ENCODE measurements around the gene CNKSR2. TPM values are rescaled to one million over a fixed set of nuclear protein-coding genes. Genes with fewer than 3 reads are reported as not detected.

CNKSR2 gene
- polyA plus RNA-seq, 2 donors: 0.07 to 0.10 TPM

- Histone ChIP-seq H3K27me3 (ENCODE audit: control insufficient read depth in 1 of 2, insufficient read depth in 2 of 2, low read length in 2 of 2) (peaks cover 0 to 4% of the 10 kb centered on the region in 2 donors), H3K4me1 (ENCODE audit: control insufficient read depth in 2 of 2, insufficient read depth in 2 of 2, low read length in 1 of 2) (no peaks in the 10 kb centered on the region), H3K9me3 (ENCODE audit: control insufficient read depth in 2 of 2, insufficient read depth in 1 of 2, low read depth in 1 of 2, low read length in 1 of 2) (no peaks in the 10 kb centered on the region), H3K4me3 (ENCODE audit: low read depth in 1 of 2, low read length in 2 of 2) (no peak overlapping the region), H3K36me3 (ENCODE audit: control insufficient read depth in 2 of 2, insufficient read depth in 2 of 2, low read length in 1 of 2) (no peaks in the 10 kb centered on the region), H3K27ac (ENCODE audit: low read depth in 2 of 2, low read length in 1 of 2) (no peak overlapping the region)
- WGBS, 2 donors: 60 to 75% methylated on average over 1 of the region's 1 CpG
Measured at GRCh38 chrX:21379991-21380390, 5.8 kb downstream of the CNKSR2 start.

GRCh38 chrX:21382715-21383114 lies 8.5 kb downstream of the CNKSR2 start:
- Histone ChIP-seq H3K9me3 (ENCODE audit: control insufficient read depth in 2 of 2, insufficient read depth in 1 of 2, low read depth in 1 of 2, low read length in 1 of 2) (no peaks in the 10 kb centered on the region), H3K27me3 (ENCODE audit: control insufficient read depth in 1 of 2, insufficient read depth in 2 of 2, low read length in 2 of 2) (no peaks in the 10 kb centered on the region), H3K4me1 (ENCODE audit: control insufficient read depth in 2 of 2, insufficient read depth in 2 of 2, low read length in 1 of 2) (no peaks in the 10 kb centered on the region), H3K36me3 (ENCODE audit: control insufficient read depth in 2 of 2, insufficient read depth in 2 of 2, low read length in 1 of 2) (no peaks in the 10 kb centered on the region), H3K4me3 (ENCODE audit: low read depth in 1 of 2, low read length in 2 of 2) (no peak overlapping the region), H3K27ac (ENCODE audit: low read depth in 2 of 2, low read length in 1 of 2) (no peak overlapping the region)
- 50 to 54% methylated on average over 2 of the region's 2 CpGs for WGBS, 2 donors

DNA sequence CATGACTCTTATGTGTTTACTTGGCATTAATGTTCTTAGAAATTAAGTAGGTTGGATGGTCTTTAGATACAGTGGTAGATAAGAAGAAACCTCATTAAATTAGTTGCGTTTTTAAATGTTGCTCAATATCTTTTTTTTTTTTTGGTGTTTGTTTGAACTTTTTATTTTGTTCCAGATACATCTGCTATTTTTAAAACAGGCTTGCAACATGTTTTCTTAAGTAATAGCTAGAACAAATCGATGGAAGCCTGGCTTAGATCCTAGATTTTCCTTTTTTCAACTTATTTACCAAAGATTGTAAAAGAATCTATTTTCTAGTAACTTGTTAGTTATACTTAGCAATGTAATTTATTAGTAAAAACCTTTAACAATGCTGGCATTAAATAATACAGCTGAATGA lies 9.3 kb downstream of the CNKSR2 start:
- Histone ChIP-seq H3K27me3 (ENCODE audit: control insufficient read depth in 1 of 2, insufficient read depth in 2 of 2, low read length in 2 of 2) (no peaks in the 10 kb centered on the region), H3K4me3 (ENCODE audit: low read depth in 1 of 2, low read length in 2 of 2) (no peak overlapping the region), H3K9me3 (ENCODE audit: control insufficient read depth in 2 of 2, insufficient read depth in 1 of 2, low read depth in 1 of 2, low read length in 1 of 2) (no peaks in the 10 kb centered on the region), H3K4me1 (ENCODE audit: control insufficient read depth in 2 of 2, insufficient read depth in 2 of 2, low read length in 1 of 2) (no peaks in the 10 kb centered on the region), H3K36me3 (ENCODE audit: control insufficient read depth in 2 of 2, insufficient read depth in 2 of 2, low read length in 1 of 2) (no peaks in the 10 kb centered on the region), H3K27ac (ENCODE audit: low read depth in 2 of 2, low read length in 1 of 2) (no peak overlapping the region)
- WGBS, 2 donors: 43 to 52% methylated on average over 2 of the region's 2 CpGs

DNA sequence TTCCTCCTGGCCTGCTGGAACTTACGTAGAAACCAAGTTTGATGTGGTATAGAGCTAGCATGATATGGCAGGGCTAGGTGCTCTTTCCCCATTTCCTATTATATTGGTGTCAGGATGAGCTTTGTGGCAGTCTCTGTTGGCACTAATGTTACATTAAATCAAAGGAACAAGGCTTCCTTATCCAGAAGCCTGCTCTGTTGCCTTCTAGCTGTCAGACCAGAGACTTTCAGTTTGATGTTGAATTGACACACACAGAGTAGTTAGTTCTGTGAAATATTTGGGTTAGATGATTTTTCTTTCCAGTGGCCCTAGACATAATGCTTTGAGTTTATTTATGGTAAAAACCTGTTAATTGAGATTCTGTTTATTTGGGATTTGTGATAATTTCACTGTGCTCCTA lies 10.0 kb downstream of the CNKSR2 start:
- Histone ChIP-seq H3K4me3 (ENCODE audit: low read depth in 1 of 2, low read length in 2 of 2) (no peak overlapping the region), H3K36me3 (ENCODE audit: control insufficient read depth in 2 of 2, insufficient read depth in 2 of 2, low read length in 1 of 2) (no peaks in the 10 kb centered on the region), H3K27ac (ENCODE audit: low read depth in 2 of 2, low read length in 1 of 2) (no peak overlapping the region), H3K27me3 (ENCODE audit: control insufficient read depth in 1 of 2, insufficient read depth in 2 of 2, low read length in 2 of 2) (no peaks in the 10 kb centered on the region), H3K4me1 (ENCODE audit: control insufficient read depth in 2 of 2, insufficient read depth in 2 of 2, low read length in 1 of 2) (no peaks in the 10 kb centered on the region), H3K9me3 (ENCODE audit: control insufficient read depth in 2 of 2, insufficient read depth in 1 of 2, low read depth in 1 of 2, low read length in 1 of 2) (no peaks in the 10 kb centered on the region)
- WGBS, 2 donors: 90 to 96% methylated on average over 1 of the region's 1 CpG

DNA sequence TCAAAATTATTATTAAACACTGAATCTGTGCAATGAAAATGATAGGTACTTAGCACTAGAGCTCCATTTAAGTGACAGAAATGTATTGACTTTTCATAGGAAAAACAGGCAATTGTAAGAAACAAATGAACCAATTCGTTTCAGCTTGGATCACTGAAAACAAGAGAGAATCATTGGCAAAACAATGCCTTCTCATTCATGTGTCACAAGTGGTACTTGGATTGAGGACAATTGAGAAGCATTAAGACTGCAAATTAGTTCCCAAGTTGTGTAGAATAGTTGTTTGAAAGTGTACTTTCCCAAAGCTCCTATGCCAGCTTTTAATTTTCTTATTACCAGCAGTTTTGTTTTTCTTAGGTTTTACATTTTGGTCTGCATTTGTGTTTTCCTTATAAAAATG lies 20.6 kb downstream of the CNKSR2 start:
- no peaks in the 10 kb centered on the region for H3K4me1 ChIP-seq (ENCODE audit: control insufficient read depth in 2 of 2, insufficient read depth in 2 of 2, low read length in 1 of 2)

GRCh38 chrX:21398426-21398825 lies 24.2 kb downstream of the CNKSR2 start:
- 60 to 80% methylated on average over 3 of the region's 3 CpGs for WGBS, 2 donors

More for the DNA sequence above, 20.6 kb downstream of the CNKSR2 start:
- H3K27me3 ChIP-seq (ENCODE audit: control insufficient read depth in 1 of 2, insufficient read depth in 2 of 2, low read length in 2 of 2): no peaks in the 10 kb centered on the region
- H3K4me3 ChIP-seq (ENCODE audit: low read depth in 1 of 2, low read length in 2 of 2): no peak overlapping the region
- WGBS, 2 donors: 21 to 36% methylated on average over 1 of the region's 1 CpG
- H3K9me3 ChIP-seq (ENCODE audit: control insufficient read depth in 2 of 2, insufficient read depth in 1 of 2, low read depth in 1 of 2, low read length in 1 of 2): peaks cover 0 to 2% of the 10 kb centered on the region in 2 donors
- H3K36me3 ChIP-seq (ENCODE audit: control insufficient read depth in 2 of 2, insufficient read depth in 2 of 2, low read length in 1 of 2): no peaks in the 10 kb centered on the region
- H3K27ac ChIP-seq (ENCODE audit: low read depth in 2 of 2, low read length in 1 of 2): no peak overlapping the region

DNA sequence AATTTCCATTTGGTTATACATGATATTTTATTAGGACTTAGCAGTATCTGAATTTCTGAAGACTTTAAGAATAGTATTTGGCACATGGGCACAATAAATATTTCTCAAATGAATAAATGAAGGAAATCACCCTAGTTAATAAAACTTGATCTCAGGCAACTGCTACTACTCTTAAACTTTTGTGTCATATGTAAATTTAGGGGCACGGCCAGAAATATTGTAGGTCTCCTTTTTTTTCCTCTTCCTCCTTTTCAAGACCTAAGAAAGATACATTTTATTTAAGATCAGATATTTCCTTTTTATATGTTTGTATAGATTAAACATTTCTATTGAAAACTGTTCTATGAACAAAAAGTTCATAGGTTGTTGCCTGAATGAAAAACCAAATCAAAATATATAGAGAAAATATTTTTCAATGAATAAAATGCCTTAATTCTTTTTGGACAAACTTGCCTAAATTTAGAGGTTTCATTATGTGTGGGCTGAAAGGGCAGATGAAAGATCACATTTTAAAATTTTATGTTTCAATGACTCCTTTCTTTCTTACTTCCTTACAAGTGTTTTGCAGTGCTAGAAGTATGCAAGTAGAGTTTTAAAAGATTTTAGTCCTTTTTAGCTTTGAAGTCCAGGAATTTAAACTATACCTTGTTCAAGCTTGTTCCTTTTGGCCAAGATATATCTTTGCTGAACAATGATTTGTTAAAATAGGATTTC lies 26.3 kb downstream of the CNKSR2 start:
- no peaks in the 10 kb centered on the region for H3K27me3 ChIP-seq (ENCODE audit: control insufficient read depth in 1 of 2, insufficient read depth in 2 of 2, low read length in 2 of 2)
- no peak overlapping the region for H3K27ac ChIP-seq (ENCODE audit: low read depth in 2 of 2, low read length in 1 of 2)
- H3K9me3 ChIP-seq (ENCODE audit: control insufficient read depth in 2 of 2, insufficient read depth in 1 of 2, low read depth in 1 of 2, low read length in 1 of 2): no peaks in the 10 kb centered on the region
- H3K36me3 ChIP-seq (ENCODE audit: control insufficient read depth in 2 of 2, insufficient read depth in 2 of 2, low read length in 1 of 2): no peaks in the 10 kb centered on the region
- no peaks in the 10 kb centered on the region for H3K4me1 ChIP-seq (ENCODE audit: control insufficient read depth in 2 of 2, insufficient read depth in 2 of 2, low read length in 1 of 2)
- H3K4me3 ChIP-seq (ENCODE audit: low read depth in 1 of 2, low read length in 2 of 2): no peak overlapping the region
- WGBS, 2 donors: 68 to 73% methylated on average over 1 of the region's 1 CpG

More at GRCh38 chrX:21398426-21398825, 24.2 kb downstream of the CNKSR2 start:
- Histone ChIP-seq H3K27ac (ENCODE audit: low read depth in 2 of 2, low read length in 1 of 2) (no peak overlapping the region), H3K9me3 (ENCODE audit: control insufficient read depth in 2 of 2, insufficient read depth in 1 of 2, low read depth in 1 of 2, low read length in 1 of 2) (no peaks in the 10 kb centered on the region), H3K4me1 (ENCODE audit: control insufficient read depth in 2 of 2, insufficient read depth in 2 of 2, low read length in 1 of 2) (no peaks in the 10 kb centered on the region), H3K36me3 (ENCODE audit: control insufficient read depth in 2 of 2, insufficient read depth in 2 of 2, low read length in 1 of 2) (no peaks in the 10 kb centered on the region), H3K4me3 (ENCODE audit: low read depth in 1 of 2, low read length in 2 of 2) (no peak overlapping the region), H3K27me3 (ENCODE audit: control insufficient read depth in 1 of 2, insufficient read depth in 2 of 2, low read length in 2 of 2) (no peaks in the 10 kb centered on the region)

- Histone ChIP-seq H3K27me3 (ENCODE audit: control insufficient read depth in 1 of 2, insufficient read depth in 2 of 2, low read length in 2 of 2) (no peaks in the 10 kb centered on the region), H3K27ac (ENCODE audit: low read depth in 2 of 2, low read length in 1 of 2) (no peak overlapping the region), H3K4me3 (ENCODE audit: low read depth in 1 of 2, low read length in 2 of 2) (no peak overlapping the region), H3K4me1 (ENCODE audit: control insufficient read depth in 2 of 2, insufficient read depth in 2 of 2, low read length in 1 of 2) (no peaks in the 10 kb centered on the region), H3K9me3 (ENCODE audit: control insufficient read depth in 2 of 2, insufficient read depth in 1 of 2, low read depth in 1 of 2, low read length in 1 of 2) (no peaks in the 10 kb centered on the region), H3K36me3 (ENCODE audit: control insufficient read depth in 2 of 2, insufficient read depth in 2 of 2, low read length in 1 of 2) (no peaks in the 10 kb centered on the region)
- 18 to 20% methylated on average over 2 of the region's 2 CpGs for WGBS, 2 donors
Measured at GRCh38 chrX:21408307-21408706, 34.1 kb downstream of the CNKSR2 start.

GRCh38 chrX:21408788-21409187 lies 34.6 kb downstream of the CNKSR2 start:
- no peaks in the 10 kb centered on the region for H3K27me3 ChIP-seq (ENCODE audit: control insufficient read depth in 1 of 2, insufficient read depth in 2 of 2, low read length in 2 of 2)
- WGBS, 2 donors: 41 to 44% methylated on average over 1 of the region's 1 CpG

GRCh38 chrX:21412029-21412428 lies 37.8 kb downstream of the CNKSR2 start:
- Histone ChIP-seq H3K9me3 (ENCODE audit: control insufficient read depth in 2 of 2, insufficient read depth in 1 of 2, low read depth in 1 of 2, low read length in 1 of 2) (no peaks in the 10 kb centered on the region), H3K36me3 (ENCODE audit: control insufficient read depth in 2 of 2, insufficient read depth in 2 of 2, low read length in 1 of 2) (no peaks in the 10 kb centered on the region), H3K4me3 (ENCODE audit: low read depth in 1 of 2, low read length in 2 of 2) (no peak overlapping the region), H3K27ac (ENCODE audit: low read depth in 2 of 2, low read length in 1 of 2) (no peak overlapping the region), H3K27me3 (ENCODE audit: control insufficient read depth in 1 of 2, insufficient read depth in 2 of 2, low read length in 2 of 2) (no peaks in the 10 kb centered on the region), H3K4me1 (ENCODE audit: control insufficient read depth in 2 of 2, insufficient read depth in 2 of 2, low read length in 1 of 2) (no peaks in the 10 kb centered on the region)
- 18 to 33% methylated on average over 3 of the region's 3 CpGs for WGBS, 2 donors

More at GRCh38 chrX:21408788-21409187, 34.6 kb downstream of the CNKSR2 start:
- Histone ChIP-seq H3K9me3 (ENCODE audit: control insufficient read depth in 2 of 2, insufficient read depth in 1 of 2, low read depth in 1 of 2, low read length in 1 of 2) (no peaks in the 10 kb centered on the region), H3K4me3 (ENCODE audit: low read depth in 1 of 2, low read length in 2 of 2) (no peak overlapping the region), H3K36me3 (ENCODE audit: control insufficient read depth in 2 of 2, insufficient read depth in 2 of 2, low read length in 1 of 2) (no peaks in the 10 kb centered on the region), H3K27ac (ENCODE audit: low read depth in 2 of 2, low read length in 1 of 2) (no peak overlapping the region), H3K4me1 (ENCODE audit: control insufficient read depth in 2 of 2, insufficient read depth in 2 of 2, low read length in 1 of 2) (no peaks in the 10 kb centered on the region)

Measured in esophagus (tissue), 2 donors.